ENCODE results near the gene TNFRSF8.

TNFRSF8 gene

GRCh38 chr1:12051361-12051760 is 11.7 kb upstream of the TNFRSF8 start:
- Histone ChIP-seq H3K27me3 (ENCODE audit: control insufficient read depth, insufficient read depth, low read length, poor library complexity, severe bottlenecking) (no peaks in the 10 kb centered on the region), H3K4me3 (ENCODE audit: insufficient read depth, low read depth, low read length) (no peak overlapping the region), H3K4me1 (ENCODE audit: control insufficient read depth, insufficient read depth, low read length) (peaks cover 10% of the 10 kb centered on the region), H3K36me3 (ENCODE audit: control insufficient read depth, insufficient read depth, low read length) (no peaks in the 10 kb centered on the region), H3K27ac (ENCODE audit: insufficient read depth, low read depth, low read length, poor library complexity, severe bottlenecking) (no peak overlapping the region), H3K9me3 (ENCODE audit: control insufficient read depth, low read length) (no peaks in the 10 kb centered on the region)
- WGBS, 2 experiments = 96 to 97% methylated on average over 1 of the region's 1 CpG

GRCh38 chr1:12052008-12052573 is 11.0 kb upstream of the TNFRSF8 start:
- H3K9me3 ChIP-seq (ENCODE audit: control insufficient read depth, low read length) = no peaks in the 10 kb centered on the region
- no peak overlapping the region for H3K4me3 ChIP-seq (ENCODE audit: insufficient read depth, low read depth, low read length)
- WGBS, 2 experiments = 37 to 42% methylated on average over 9 of the region's 9 CpGs
- H3K27ac ChIP-seq (ENCODE audit: insufficient read depth, low read depth, low read length, poor library complexity, severe bottlenecking) = no peak overlapping the region
- H3K27me3 ChIP-seq (ENCODE audit: control insufficient read depth, insufficient read depth, low read length, poor library complexity, severe bottlenecking) = no peaks in the 10 kb centered on the region
- H3K36me3 ChIP-seq (ENCODE audit: control insufficient read depth, insufficient read depth, low read length) = no peaks in the 10 kb centered on the region
- peaks cover 10% of the 10 kb centered on the region for H3K4me1 ChIP-seq (ENCODE audit: control insufficient read depth, insufficient read depth, low read length)

GRCh38 chr1:12052997-12053686 is 10.0 kb upstream of the TNFRSF8 start:
- no peaks in the 10 kb centered on the region for H3K27me3 ChIP-seq (ENCODE audit: control insufficient read depth, insufficient read depth, low read length, poor library complexity, severe bottlenecking)
- whole genome bisulfite sequencing, 2 experiments = 89 to 90% methylated on average over 14 of the region's 14 CpGs
- H3K9me3 ChIP-seq (ENCODE audit: control insufficient read depth, low read length) = no peaks in the 10 kb centered on the region
- peaks cover 10% of the 10 kb centered on the region for H3K4me1 ChIP-seq (ENCODE audit: control insufficient read depth, insufficient read depth, low read length)
- no peaks in the 10 kb centered on the region for H3K36me3 ChIP-seq (ENCODE audit: control insufficient read depth, insufficient read depth, low read length)
- H3K4me3 ChIP-seq (ENCODE audit: insufficient read depth, low read depth, low read length) = no peak overlapping the region
- no peak overlapping the region for H3K27ac ChIP-seq (ENCODE audit: insufficient read depth, low read depth, low read length, poor library complexity, severe bottlenecking)

GRCh38 chr1:12053752-12054548 is 9.2 kb upstream of the TNFRSF8 start:
- no peak overlapping the region for H3K27ac ChIP-seq (ENCODE audit: insufficient read depth, low read depth, low read length, poor library complexity, severe bottlenecking)
- H3K4me1 ChIP-seq (ENCODE audit: control insufficient read depth, insufficient read depth, low read length) = peaks cover 10% of the 10 kb centered on the region
- no peaks in the 10 kb centered on the region for H3K36me3 ChIP-seq (ENCODE audit: control insufficient read depth, insufficient read depth, low read length)
- H3K4me3 ChIP-seq (ENCODE audit: insufficient read depth, low read depth, low read length) = no peak overlapping the region
- no peaks in the 10 kb centered on the region for H3K27me3 ChIP-seq (ENCODE audit: control insufficient read depth, insufficient read depth, low read length, poor library complexity, severe bottlenecking)
- WGBS, 2 experiments = 85% methylated on average over 13 of the region's 13 CpGs
- no peaks in the 10 kb centered on the region for H3K9me3 ChIP-seq (ENCODE audit: control insufficient read depth, low read length)

GRCh38 chr1:12055259-12055658 is 7.8 kb upstream of the TNFRSF8 start:
- 75 to 79% methylated on average over 6 of the region's 6 CpGs for WGBS, 2 experiments
- Histone ChIP-seq H3K27ac (ENCODE audit: insufficient read depth, low read depth, low read length, poor library complexity, severe bottlenecking) (no peak overlapping the region), H3K9me3 (ENCODE audit: control insufficient read depth, low read length) (no peaks in the 10 kb centered on the region), H3K4me3 (ENCODE audit: insufficient read depth, low read depth, low read length) (no peak overlapping the region), H3K36me3 (ENCODE audit: control insufficient read depth, insufficient read depth, low read length) (no peaks in the 10 kb centered on the region), H3K27me3 (ENCODE audit: control insufficient read depth, insufficient read depth, low read length, poor library complexity, severe bottlenecking) (no peaks in the 10 kb centered on the region), H3K4me1 (ENCODE audit: control insufficient read depth, insufficient read depth, low read length) (peaks cover 10% of the 10 kb centered on the region)

GRCh38 chr1:12056331-12056841 is 6.7 kb upstream of the TNFRSF8 start:
- 93 to 94% methylated on average over 16 of the region's 16 CpGs for WGBS, 2 experiments
- H3K4me3 ChIP-seq (ENCODE audit: insufficient read depth, low read depth, low read length) = no peak overlapping the region

GRCh38 chr1:12057382-12057781 is 5.7 kb upstream of the TNFRSF8 start:
- no peak overlapping the region for H3K27ac ChIP-seq (ENCODE audit: insufficient read depth, low read depth, low read length, poor library complexity, severe bottlenecking)
- no peak overlapping the region for H3K4me3 ChIP-seq (ENCODE audit: insufficient read depth, low read depth, low read length)
- H3K9me3 ChIP-seq (ENCODE audit: control insufficient read depth, low read length) = no peaks in the 10 kb centered on the region
- H3K27me3 ChIP-seq (ENCODE audit: control insufficient read depth, insufficient read depth, low read length, poor library complexity, severe bottlenecking) = peaks cover 12% of the 10 kb centered on the region
- H3K4me1 ChIP-seq (ENCODE audit: control insufficient read depth, insufficient read depth, low read length) = peaks cover 5% of the 10 kb centered on the region
- H3K36me3 ChIP-seq (ENCODE audit: control insufficient read depth, insufficient read depth, low read length) = no peaks in the 10 kb centered on the region

More at GRCh38 chr1:12056331-12056841, 6.7 kb upstream of the TNFRSF8 start:
- Histone ChIP-seq H3K27ac (ENCODE audit: insufficient read depth, low read depth, low read length, poor library complexity, severe bottlenecking) (no peak overlapping the region), H3K9me3 (ENCODE audit: control insufficient read depth, low read length) (no peaks in the 10 kb centered on the region), H3K36me3 (ENCODE audit: control insufficient read depth, insufficient read depth, low read length) (no peaks in the 10 kb centered on the region), H3K4me1 (ENCODE audit: control insufficient read depth, insufficient read depth, low read length) (peaks cover 10% of the 10 kb centered on the region), H3K27me3 (ENCODE audit: control insufficient read depth, insufficient read depth, low read length, poor library complexity, severe bottlenecking) (peaks cover 4% of the 10 kb centered on the region)

- Histone ChIP-seq H3K9me3 (ENCODE audit: control insufficient read depth, low read length) (no peaks in the 10 kb centered on the region), H3K4me3 (ENCODE audit: insufficient read depth, low read depth, low read length) (no peak overlapping the region)
- 93 to 94% methylated on average over 4 of the region's 4 CpGs for WGBS, 2 experiments
Observed at GRCh38 chr1:12057940-12058687, 5.0 kb upstream of the TNFRSF8 start.

GRCh38 chr1:12059226-12059625 is 3.9 kb upstream of the TNFRSF8 start:
- Histone ChIP-seq H3K27me3 (ENCODE audit: control insufficient read depth, insufficient read depth, low read length, poor library complexity, severe bottlenecking) (peaks cover 30% of the 10 kb centered on the region), H3K4me1 (ENCODE audit: control insufficient read depth, insufficient read depth, low read length) (peaks cover 8% of the 10 kb centered on the region), H3K36me3 (ENCODE audit: control insufficient read depth, insufficient read depth, low read length) (no peaks in the 10 kb centered on the region), H3K4me3 (ENCODE audit: insufficient read depth, low read depth, low read length) (no peak overlapping the region), H3K9me3 (ENCODE audit: control insufficient read depth, low read length) (no peaks in the 10 kb centered on the region), H3K27ac (ENCODE audit: insufficient read depth, low read depth, low read length, poor library complexity, severe bottlenecking) (no peak overlapping the region)
- WGBS, 2 experiments = 88 to 89% methylated on average over 3 of the region's 3 CpGs

More at GRCh38 chr1:12057940-12058687, 5.0 kb upstream of the TNFRSF8 start:
- Histone ChIP-seq H3K36me3 (ENCODE audit: control insufficient read depth, insufficient read depth, low read length) (no peaks in the 10 kb centered on the region), H3K27ac (ENCODE audit: insufficient read depth, low read depth, low read length, poor library complexity, severe bottlenecking) (no peak overlapping the region), H3K27me3 (ENCODE audit: control insufficient read depth, insufficient read depth, low read length, poor library complexity, severe bottlenecking) (peaks cover 19% of the 10 kb centered on the region), H3K4me1 (ENCODE audit: control insufficient read depth, insufficient read depth, low read length) (no peaks in the 10 kb centered on the region)
